ENCODE measurements around the gene ATP9A.

ATP9A gene

GRCh38 chr20:51625105-51625504 is 143.1 kb downstream of the ATP9A start:
- DNase-seq: no peak

- peak; percentile 79 for DNase-seq
Measured at GRCh38 chr20:51624157-51624731, 143.9 kb downstream of the ATP9A start.

DNA sequence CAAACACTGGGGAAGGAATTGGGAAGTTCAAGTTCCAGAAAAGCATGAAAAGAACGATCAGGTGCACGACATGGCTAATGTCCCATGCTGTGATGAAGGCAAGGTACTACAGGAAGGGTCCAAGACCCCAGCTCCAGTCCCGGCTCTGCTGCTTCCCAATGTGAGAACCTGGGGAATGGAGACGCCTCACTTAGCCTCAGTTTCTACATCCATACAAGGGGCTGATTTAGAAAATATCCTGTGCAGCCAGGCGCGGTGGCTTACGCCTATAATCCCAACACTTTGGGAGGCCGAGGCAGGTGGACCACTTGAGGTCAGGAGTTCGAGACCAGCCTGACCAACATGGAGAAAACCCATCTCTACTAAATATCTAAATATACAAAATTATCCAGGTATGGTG is 144.9 kb downstream of the ATP9A start:
- DNase-seq: no peak

GRCh38 chr20:51622004-51622874 is 146.0 kb downstream of the ATP9A start:
- DNase-seq: no peak

DNA sequence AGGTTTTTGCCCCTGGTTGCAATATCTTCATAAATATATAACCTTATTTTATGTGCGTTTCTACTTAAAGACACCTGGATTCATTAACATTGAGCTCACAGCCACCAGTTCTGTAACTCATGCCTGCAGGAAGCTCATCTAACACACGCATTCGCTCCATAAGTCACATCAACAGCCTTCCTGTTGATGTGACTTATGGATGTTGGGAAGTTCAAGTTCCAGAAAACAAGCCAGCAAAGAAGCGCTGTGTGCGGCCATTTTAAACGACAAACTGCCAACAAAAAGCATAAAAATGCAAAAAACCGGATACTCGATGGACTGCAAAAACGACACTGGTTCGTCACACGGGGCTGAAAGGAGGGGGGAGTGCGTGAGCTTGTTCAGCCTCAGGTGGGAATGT is 147.8 kb downstream of the ATP9A start:
- no peak for DNase-seq

GRCh38 chr20:51616060-51616459 is 152.1 kb downstream of the ATP9A start:
- DNase-seq: no peak

GRCh38 chr20:51614687-51615086 is 153.5 kb downstream of the ATP9A start:
- DNase-seq: no peak

DNA sequence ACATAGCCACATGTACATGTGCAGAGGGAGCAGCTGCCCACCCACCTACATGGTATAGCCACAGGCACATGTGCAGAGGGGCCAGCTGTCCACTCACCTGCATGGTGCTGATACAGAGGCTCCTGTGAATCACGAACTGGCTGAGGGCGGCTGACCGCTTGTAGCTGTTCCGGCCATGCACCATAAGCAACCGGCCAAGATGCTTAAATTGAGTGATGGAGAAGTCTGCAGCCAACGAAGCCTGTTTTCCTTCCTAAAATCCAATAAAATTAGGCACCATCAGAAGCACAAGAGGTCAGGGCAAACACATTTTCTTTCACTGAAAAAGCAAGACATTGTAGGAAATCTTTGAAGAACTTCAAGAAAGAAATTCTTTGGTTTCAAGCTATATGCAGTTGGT is 154.6 kb downstream of the ATP9A start:
- no peak for DNase-seq

DNA sequence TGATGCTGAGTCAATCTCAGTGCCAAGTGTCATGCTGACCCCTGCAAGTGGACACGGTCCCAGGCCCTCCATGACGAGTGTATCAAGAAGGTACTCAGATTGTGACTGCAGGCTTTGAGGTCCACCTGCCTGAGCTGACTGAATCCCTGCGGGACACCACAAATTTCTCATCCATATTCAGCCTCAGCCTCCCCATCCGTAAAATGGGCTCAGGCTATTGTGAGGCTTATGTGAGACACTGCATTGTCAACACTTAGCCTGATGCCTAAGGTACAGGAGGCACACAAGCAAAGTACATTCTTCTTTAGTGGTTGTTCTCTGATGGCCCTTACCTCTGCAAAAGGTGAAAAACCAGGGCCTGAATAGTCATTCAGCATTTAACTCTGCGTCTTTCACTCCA is 155.3 kb downstream of the ATP9A start:
- DNase-seq: no peak

DNA sequence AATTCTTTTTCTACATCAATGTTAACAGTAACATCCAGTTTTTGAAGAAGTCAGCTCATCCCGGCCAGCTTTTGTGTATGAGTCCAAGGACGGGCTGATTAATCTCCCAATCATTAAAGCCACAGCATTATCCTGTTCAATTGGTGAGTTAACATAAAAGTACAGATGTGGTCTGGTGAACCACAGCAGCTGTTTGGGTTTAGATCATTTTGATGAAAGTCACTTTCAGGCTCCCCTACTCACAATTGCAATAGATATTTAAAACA is 156.6 kb downstream of the ATP9A start:
- no peak for DNase-seq

- no peak for DNase-seq
Measured at GRCh38 chr20:51610761-51611624, 157.2 kb downstream of the ATP9A start.

DNA sequence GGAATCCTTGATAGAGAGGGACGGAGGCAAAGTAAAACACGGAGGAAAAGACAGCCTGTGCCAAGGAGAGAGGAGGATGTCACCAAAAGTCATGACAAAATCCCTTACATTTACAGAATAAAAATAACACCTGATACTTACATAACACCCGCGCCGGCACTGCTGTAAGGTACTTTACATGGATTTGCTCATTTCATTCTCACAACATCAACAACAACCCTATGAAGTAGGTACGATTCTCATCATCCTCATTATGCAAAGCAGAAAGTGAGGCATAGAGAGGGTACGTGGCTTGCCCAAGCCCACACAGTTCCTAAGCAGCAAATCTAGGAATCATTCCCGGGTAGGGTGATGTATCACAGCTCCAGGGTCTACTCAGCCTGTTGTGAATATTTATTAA is 158.1 kb downstream of the ATP9A start:
- no peak for DNase-seq

DNA sequence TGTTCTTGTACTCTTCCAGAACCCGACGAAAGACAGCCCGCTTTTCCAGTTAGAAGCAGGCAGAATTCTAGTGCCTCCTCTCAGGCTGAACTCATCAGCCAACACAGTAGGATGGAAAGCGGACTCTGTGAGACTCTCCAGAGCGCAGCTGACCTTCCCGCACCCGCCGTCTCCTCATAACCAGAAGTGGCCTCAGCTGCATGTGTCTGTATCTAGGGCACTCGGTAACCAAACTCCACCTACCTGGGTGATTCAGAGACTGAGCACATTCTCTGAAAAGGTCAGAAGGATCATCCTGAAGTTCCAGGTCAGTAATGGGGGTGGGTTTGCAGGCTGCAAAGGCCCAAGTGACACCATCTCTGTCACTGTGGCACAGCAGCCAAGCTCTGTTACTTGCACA is 158.9 kb downstream of the ATP9A start:
- no peak for DNase-seq

GRCh38 chr20:51608061-51608460 is 160.1 kb downstream of the ATP9A start:
- DNase-seq: no peak

GRCh38 chr20:51607170-51607569 is 161.0 kb downstream of the ATP9A start:
- DNase-seq: no peak

DNA sequence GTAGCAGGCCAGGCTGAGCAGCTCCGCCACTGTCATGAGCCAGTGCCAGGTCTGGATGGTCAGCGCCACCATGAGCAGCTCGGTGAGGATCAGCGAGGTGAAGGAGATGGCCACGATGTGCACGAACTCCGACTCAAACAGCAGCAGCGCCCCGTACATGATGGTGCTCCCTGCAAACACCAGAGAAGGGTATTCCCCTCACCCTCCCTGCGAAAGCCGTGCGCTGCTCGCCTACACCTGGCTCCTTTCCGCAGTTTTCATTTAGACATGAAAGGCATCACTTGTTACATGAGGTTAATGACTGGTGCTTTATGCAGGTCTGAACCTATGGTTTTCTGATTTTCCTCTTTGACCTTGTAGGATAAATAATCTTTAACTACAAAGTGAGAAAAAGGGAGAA is 163.3 kb downstream of the ATP9A start:
- no peak for DNase-seq

DNA sequence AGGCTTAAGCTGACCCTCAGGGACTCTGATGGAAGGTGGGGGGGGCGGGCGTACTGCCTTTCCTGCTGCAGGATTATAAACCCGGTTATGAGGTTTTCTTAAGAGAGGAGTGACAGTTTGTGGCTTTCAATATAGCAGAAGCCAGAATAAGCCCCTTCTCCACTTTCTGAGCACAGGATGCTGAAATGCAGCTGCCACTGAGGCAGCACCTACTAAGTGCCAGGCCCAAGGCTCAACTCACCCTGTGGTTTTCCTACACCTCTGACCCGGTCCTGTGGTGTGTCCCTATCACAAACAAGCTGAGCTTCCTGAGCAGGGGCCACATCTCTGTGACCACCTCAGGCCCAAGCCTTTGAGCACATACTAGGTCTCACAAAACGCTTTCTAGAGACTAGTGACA is 166.1 kb downstream of the ATP9A start:
- DNase-seq: no peak

DNA sequence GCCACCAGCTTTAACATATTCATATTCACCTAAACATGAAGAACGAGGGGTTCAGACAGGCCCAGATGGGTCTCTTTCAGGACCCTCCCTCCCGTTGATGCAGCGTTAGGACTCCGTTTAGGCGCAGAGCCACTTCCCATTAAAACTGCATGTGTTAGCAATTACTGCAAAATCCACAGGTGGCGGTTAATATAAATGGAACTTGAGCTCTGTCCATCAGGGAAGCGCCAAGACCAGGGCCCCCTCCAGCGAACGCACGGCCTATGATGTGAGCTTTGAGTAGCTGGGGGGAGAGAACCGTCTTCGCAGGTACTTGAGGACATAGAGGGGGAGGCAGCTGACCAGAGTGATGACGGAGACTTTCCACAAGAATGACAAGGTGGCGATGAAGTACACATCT is 167.2 kb downstream of the ATP9A start:
- DNase-seq: no peak

GRCh38 chr20:51600016-51600420 is 168.2 kb downstream of the ATP9A start:
- peak; percentile 37 for DNase-seq

- no peak for DNase-seq
Measured at GRCh38 chr20:51598556-51598955, 169.6 kb downstream of the ATP9A start.

- no peak for DNase-seq
Measured at GRCh38 chr20:51597389-51598231, 170.6 kb downstream of the ATP9A start.

DNA sequence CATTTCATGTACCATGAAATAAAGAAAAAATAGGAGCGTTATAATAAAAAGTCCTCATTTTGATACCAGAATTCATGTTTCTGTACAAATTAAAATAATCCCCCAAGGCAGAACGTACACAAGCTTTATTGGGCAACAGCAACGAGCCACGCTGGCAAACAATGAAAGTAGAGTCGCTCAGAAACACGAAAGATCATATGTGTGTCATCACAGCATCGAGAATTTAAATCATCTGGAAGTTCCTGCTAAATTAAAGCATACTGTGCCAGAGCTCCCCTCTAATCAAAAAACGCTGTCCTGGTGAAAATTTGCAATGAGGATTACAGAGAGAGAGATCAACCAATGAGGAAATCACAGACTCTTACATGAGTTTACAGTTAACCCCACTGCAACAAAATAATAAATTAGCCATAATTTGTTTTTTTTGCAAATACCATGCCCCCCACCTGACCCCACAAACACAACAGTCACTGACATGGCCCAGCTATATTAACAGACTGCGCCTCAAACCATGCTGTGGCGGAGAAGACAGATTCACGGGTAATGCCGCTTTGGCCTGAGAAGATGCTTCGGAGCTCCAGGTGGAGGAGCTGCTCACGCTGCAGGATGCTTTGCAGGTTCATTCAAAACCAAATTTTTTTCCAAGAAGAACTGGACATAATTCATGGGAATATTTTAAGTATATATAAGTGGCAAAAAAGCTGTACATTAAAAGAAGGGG is 171.4 kb downstream of the ATP9A start:
- DNase-seq: no peak
